ENCODE measurements around the gene SULT1A1.

The SULT1A1 gene

DNA sequence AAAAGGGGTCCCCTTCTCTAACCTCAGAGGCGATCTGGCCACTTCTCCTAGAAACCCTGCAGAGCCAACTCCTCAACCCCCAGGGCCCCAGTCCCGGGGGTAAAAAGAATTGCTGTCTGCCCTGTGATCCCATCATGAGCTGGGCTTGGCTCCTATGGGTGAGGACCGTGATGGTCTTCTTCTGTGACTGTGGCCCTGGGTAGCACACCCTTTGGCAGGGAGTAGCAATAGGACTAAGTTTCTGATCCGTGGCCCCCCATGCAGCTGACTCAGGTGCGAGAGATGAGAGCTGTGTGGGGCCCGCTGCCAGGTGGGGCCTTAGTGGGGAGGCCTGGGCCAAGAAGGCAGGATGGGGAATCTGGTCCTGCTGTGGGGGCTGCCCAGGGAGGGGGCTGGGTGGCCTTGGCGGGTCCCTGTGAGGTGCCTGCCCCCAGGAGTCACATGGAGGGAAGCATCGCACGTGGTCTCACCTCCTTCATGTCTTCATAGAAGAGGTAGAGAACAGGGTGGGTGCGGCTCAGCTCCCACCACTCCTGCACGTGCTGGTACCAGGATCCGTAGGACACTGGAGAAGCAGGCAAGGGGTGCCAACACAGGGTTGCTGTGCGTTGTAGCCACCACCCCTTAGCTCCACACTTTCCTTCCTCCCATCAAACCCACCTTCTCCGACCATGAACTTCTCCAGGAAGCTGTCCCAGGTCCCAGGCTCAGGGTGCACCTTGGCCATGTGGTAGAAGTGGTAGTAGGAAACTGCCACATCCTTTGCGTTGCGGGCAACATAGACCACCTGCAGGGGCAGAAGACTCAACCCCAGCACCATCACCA, 3.3 kb downstream of the SULT1A1 start:
- no peak for TF ChIP-seq TAF1 (IDR thresholded peaks at IDR 0.05; ENCODE audit: borderline replicate concordance, insufficient read depth, low read length)
- TF ChIP-seq FOXP2 (optimal IDR thresholded peaks at IDR 0.05; ENCODE audit: borderline replicate concordance, extremely low read depth, extremely low read length, insufficient read depth), result no peak
- no peak for TF ChIP-seq SIN3A (IDR thresholded peaks at IDR 0.05; ENCODE audit: borderline replicate concordance, insufficient read depth, low read length)
- TF ChIP-seq, protein P1, sequence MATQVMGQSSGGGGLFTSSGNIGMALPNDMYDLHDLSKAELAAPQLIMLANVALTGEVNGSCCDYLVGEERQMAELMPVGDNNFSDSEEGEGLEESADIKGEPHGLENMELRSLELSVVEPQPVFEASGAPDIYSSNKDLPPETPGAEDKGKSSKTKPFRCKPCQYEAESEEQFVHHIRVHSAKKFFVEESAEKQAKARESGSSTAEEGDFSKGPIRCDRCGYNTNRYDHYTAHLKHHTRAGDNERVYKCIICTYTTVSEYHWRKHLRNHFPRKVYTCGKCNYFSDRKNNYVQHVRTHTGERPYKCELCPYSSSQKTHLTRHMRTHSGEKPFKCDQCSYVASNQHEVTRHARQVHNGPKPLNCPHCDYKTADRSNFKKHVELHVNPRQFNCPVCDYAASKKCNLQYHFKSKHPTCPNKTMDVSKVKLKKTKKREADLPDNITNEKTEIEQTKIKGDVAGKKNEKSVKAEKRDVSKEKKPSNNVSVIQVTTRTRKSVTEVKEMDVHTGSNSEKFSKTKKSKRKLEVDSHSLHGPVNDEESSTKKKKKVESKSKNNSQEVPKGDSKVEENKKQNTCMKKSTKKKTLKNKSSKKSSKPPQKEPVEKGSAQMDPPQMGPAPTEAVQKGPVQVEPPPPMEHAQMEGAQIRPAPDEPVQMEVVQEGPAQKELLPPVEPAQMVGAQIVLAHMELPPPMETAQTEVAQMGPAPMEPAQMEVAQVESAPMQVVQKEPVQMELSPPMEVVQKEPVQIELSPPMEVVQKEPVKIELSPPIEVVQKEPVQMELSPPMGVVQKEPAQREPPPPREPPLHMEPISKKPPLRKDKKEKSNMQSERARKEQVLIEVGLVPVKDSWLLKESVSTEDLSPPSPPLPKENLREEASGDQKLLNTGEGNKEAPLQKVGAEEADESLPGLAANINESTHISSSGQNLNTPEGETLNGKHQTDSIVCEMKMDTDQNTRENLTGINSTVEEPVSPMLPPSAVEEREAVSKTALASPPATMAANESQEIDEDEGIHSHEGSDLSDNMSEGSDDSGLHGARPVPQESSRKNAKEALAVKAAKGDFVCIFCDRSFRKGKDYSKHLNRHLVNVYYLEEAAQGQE (IDR thresholded peaks at IDR 0.05; ENCODE audit: insufficient read depth in 1 of 2, low read depth in 2 of 2, low read length in 2 of 2), result no peak
- no peak for TF ChIP-seq POLR2AphosphoS5 (IDR thresholded peaks at IDR 0.05; ENCODE audit: low read depth, low read length)

DNA sequence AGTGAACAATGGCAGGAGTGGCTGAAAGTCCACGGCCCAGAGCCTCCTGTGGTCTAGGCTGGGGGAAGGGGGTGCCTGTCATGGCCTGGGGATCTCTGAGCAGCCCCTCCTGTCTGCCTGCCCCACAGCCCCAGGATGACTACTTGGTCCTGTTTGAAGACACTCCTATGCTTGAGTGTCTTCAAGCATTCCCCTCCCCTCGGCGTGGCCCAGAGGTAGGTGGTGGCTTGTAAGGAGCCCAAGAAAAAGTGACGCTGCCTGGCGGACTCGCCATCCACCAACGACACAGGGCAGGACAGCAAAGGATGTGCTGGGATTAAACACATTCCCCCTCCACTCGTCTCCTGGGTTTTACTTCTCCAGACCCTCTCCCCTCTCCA, 5.7 kb downstream of the SULT1A1 start:
- TF ChIP-seq, protein P1 (IDR thresholded peaks at IDR 0.05; ENCODE audit: insufficient read depth in 1 of 2, low read depth in 2 of 2, low read length in 2 of 2), result no peak
- no peak for TF ChIP-seq TAF1 (IDR thresholded peaks at IDR 0.05; ENCODE audit: borderline replicate concordance, insufficient read depth, low read length)
- no peak for TF ChIP-seq FOXP2 (optimal IDR thresholded peaks at IDR 0.05; ENCODE audit: borderline replicate concordance, extremely low read depth, extremely low read length, insufficient read depth)
- TF ChIP-seq POLR2AphosphoS5 (IDR thresholded peaks at IDR 0.05; ENCODE audit: low read depth, low read length), result no peak
- TF ChIP-seq SIN3A (IDR thresholded peaks at IDR 0.05; ENCODE audit: borderline replicate concordance, insufficient read depth, low read length), result no peak

DNA sequence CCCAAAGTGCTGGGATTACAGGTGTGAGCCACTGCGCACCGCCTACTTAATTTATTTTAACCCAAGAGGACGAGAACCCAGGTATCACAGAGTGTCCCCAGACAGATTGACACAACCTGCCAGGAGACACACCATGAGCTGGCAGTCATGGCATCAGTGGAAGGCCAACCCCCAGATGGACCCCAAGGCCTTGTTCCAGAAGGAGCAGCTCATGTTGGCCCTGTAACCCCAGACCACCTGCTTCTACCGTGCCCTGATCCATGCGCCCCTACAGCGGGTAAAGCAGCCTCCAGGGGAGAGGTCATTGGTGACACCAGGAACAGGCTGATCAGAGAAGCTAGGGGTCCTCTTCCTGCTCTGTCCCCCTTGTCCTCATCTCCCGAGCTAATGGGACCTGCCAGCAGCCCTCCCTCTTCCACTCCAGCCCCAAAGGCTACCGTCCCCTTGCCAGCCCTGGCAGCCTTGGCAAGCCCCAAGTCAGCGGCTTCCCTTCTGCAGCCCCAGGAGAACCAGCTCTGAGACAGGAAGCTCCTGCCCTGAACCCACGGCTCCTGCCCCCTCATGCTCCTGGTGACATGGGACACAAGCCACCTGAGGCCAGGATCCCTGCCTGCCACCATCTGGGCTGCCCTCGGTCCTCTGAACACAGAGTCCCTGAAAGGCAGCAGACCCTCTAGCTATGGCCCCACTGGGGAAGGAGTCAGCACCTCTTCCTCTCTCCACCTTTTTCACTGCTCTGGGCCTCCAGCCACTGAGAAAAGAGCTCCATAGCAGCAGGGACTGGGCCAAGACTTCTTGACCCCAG, 6.3 kb downstream of the SULT1A1 start:
- TF ChIP-seq TAF1 (IDR thresholded peaks at IDR 0.05; ENCODE audit: borderline replicate concordance, insufficient read depth, low read length), result no peak
- TF ChIP-seq POLR2AphosphoS5 (IDR thresholded peaks at IDR 0.05; ENCODE audit: low read depth, low read length), result no peak
- TF ChIP-seq SIN3A (IDR thresholded peaks at IDR 0.05; ENCODE audit: borderline replicate concordance, insufficient read depth, low read length), result no peak

DNA sequence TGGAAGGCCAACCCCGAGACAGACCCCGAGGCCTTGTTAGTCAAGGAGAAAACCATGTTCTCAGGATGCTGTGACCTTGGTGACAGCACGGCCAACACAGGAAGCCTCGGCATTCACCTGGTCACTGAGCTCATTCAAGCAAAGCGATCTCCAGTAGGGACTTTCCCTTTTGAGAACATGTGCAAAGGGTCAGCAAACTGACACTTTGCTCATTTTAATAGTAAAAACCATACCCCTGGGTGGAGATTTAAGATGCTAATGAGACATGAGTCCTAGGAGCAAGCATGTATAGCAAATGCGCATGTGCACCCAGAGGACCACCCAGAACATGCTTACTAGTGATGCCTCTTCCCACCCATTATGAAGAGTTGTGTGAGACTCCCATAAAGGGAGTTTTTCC, 7.3 kb downstream of the SULT1A1 start:
- TF ChIP-seq POLR2AphosphoS5 (IDR thresholded peaks at IDR 0.05; ENCODE audit: low read depth, low read length) (no peak), SIN3A (IDR thresholded peaks at IDR 0.05; ENCODE audit: borderline replicate concordance, insufficient read depth, low read length) (no peak), TAF1 (IDR thresholded peaks at IDR 0.05; ENCODE audit: borderline replicate concordance, insufficient read depth, low read length) (no peak), FOXP2 (optimal IDR thresholded peaks at IDR 0.05; ENCODE audit: borderline replicate concordance, extremely low read depth, extremely low read length, insufficient read depth) (no peak)
- TF ChIP-seq, protein P1 (IDR thresholded peaks at IDR 0.05; ENCODE audit: insufficient read depth in 1 of 2, low read depth in 2 of 2, low read length in 2 of 2), result no peak

DNA sequence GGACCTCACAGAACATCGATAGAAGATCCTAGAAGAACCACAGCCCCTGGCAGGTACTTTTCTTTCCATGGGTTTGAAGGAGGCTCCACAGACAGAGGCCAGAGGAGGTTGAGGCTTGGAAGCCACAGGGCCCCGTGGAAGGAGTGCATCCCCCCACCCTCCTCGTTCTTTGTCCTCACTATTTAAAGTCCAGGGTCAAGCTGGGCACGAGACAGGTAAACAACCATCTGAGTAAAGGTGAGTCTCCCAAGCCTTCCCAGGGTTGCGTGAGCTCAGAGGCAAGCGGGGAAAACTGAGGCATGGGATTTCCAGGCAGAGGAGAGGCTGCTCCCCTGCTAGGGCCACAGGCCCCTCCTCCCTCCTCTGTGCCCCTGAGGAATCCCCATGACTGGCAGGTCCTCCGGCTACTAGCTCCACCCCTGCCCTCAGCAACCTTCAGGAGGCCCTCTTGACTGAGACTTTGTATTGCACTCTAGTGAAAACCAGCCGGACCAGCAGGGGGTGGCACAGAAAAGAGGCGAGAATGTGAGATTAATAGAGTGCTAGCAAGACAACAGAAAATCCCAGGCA, 12.1 kb downstream of the SULT1A1 start:
- TF ChIP-seq POLR2AphosphoS5 (IDR thresholded peaks at IDR 0.05; ENCODE audit: low read depth, low read length) (no peak), TAF1 (IDR thresholded peaks at IDR 0.05; ENCODE audit: borderline replicate concordance, insufficient read depth, low read length) (no peak), SIN3A (IDR thresholded peaks at IDR 0.05; ENCODE audit: borderline replicate concordance, insufficient read depth, low read length) (no peak), FOXP2 (optimal IDR thresholded peaks at IDR 0.05; ENCODE audit: borderline replicate concordance, extremely low read depth, extremely low read length, insufficient read depth) (no peak)
- TF ChIP-seq, protein P1 (IDR thresholded peaks at IDR 0.05; ENCODE audit: insufficient read depth in 1 of 2, low read depth in 2 of 2, low read length in 2 of 2), result no peak
